Small intestine (tissue), 7 donors: ENCODE results near the gene NRIP2. TPM values are rescaled to one million over a fixed set of nuclear protein-coding genes. Genes with fewer than 3 reads are reported as not detected.

Experiments used
- DNase-seq, 2 donors: peaks; one replicate each; pipeline versions ENCODE4 v3.0.0 to v3.0.0-alpha.2; 2013
- FAIRE-seq: peaks from 2 replicates; lab custom pipeline; 2012; peaks lifted over from hg19 to GRCh38; lab: Jason Lieb, UNC
- H3K27ac ChIP-seq, 3 donors: one replicate each; pipeline ENCODE4 v1.5.1; 2013; ENCODE audit warnings: low read length in 2 of 3, mild to moderate bottlenecking in 2 of 3, control low read depth in 1 of 3, inconsistent platforms in 1 of 3, low read depth in 1 of 3, moderate library complexity in 1 of 3
- H3K27me3 ChIP-seq, 3 donors: one replicate each; pipeline ENCODE4 v1.6.1; 2013; ENCODE audit warnings: low read length in 3 of 3, inconsistent platforms in 1 of 3; ENCODE audit not compliant: control insufficient read depth in 3 of 3, insufficient read depth in 3 of 3
- H3K36me3 ChIP-seq, 3 donors: one replicate each; pipeline ENCODE4 v1.6.1; 2013; ENCODE audit warnings: low read length in 3 of 3, inconsistent platforms in 1 of 3, low read depth in 1 of 3, mild to moderate bottlenecking in 1 of 3, moderate library complexity in 1 of 3; ENCODE audit not compliant: control insufficient read depth in 3 of 3, insufficient read depth in 2 of 3
- H3K4me1 ChIP-seq, 3 donors: one replicate each; pipeline ENCODE4 v1.6.1; 2013; ENCODE audit warnings: low read length in 2 of 3, inconsistent platforms in 1 of 3, low read depth in 1 of 3, mild to moderate bottlenecking in 1 of 3, moderate library complexity in 1 of 3; ENCODE audit not compliant: control insufficient read depth in 3 of 3, insufficient read depth in 2 of 3
- H3K4me3 ChIP-seq, 3 donors: one replicate each; pipeline ENCODE4 v1.5.1; 2013; ENCODE audit warnings: low read length in 3 of 3, control low read depth in 1 of 3, inconsistent platforms in 1 of 3, low read depth in 1 of 3, mild to moderate bottlenecking in 1 of 3, moderate library complexity in 1 of 3
- H3K9me3 ChIP-seq, 2 donors: one replicate each; pipeline ENCODE4 v1.6.1; 2013; ENCODE audit warnings: low read depth in 1 of 2, low read length in 1 of 2; ENCODE audit not compliant: control insufficient read depth in 2 of 2, insufficient read depth in 1 of 2
- WGBS, 3 donors: extraction: QIAGEN DNeasy Blood & Tissue Kit; methylation state at CpG; one replicate each; pipeline ENCODE4 v1.1.7; 2013; 5-methylcytosine and 5-hydroxymethylcytosine counted together
- polyA plus RNA-seq, 4 donors: library from polyadenylated mRNA; stranded (reverse) in 3 of 4; unstranded in 1 of 4; fragments of 200-250 nt in 3 of 4; fragments of 120-200 nt in 1 of 4; gene quantifications; one replicate each; pipeline versions ENCODE4 v1.2.1 to v1.2.3, GENCODE V29; 2013
- donor health status: healthy with polysubstance abuse.
- donor health status: control.
- donor health status: control.
- donor health status: Bipolar disorder and iron deficiency.
- donor health status: healthy.

The NRIP2 gene
- polyA plus RNA-seq, 4 donors, result 0.22 to 4.0 (median 3.1) TPM; not detected in 1

DNA sequence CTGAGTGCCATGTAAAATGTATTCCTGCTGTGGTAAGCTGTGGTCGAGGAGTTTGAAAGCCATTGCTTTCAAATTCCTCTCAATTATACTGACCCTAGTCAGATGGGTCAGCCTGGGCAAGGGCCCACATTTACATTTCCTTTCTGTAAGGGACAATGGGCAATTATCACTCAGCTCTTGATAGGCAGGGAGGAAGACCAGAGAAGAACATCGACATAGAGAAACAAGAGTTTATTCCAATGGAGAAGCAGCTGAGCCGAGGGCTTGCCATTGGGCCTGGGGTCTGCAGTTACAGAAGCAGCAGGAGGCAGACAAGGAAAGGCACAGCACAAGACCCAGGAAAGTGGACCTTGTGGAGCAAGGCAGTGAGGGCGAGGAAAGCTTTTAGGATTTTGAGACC is 9.7 kb downstream of the NRIP2 start:
- Histone ChIP-seq H3K27ac (no peak overlapping the region), H3K4me3 (no peak overlapping the region), H3K9me3 (no peaks in the 10 kb centered on the region), H3K27me3 (no peaks in the 10 kb centered on the region), H3K4me1 (no peaks in the 10 kb centered on the region), H3K36me3 (peaks cover 24 to 73% (median 28%) of the 10 kb centered on the region in 3 donors)
- DNase-seq (no peak), FAIRE-seq (no peak)
- WGBS, 3 donors, result 81 to 91% (median 89%) methylated on average over 4 of the region's 4 CpGs

- 80 to 83% (median 80%) methylated on average over 6 of the region's 6 CpGs for WGBS, 3 donors
- Histone ChIP-seq H3K27me3 (no peaks in the 10 kb centered on the region), H3K4me3 (no peak overlapping the region), H3K27ac (no peak overlapping the region), H3K4me1 (no peaks in the 10 kb centered on the region), H3K36me3 (peaks cover 24 to 78% (median 25%) of the 10 kb centered on the region in 3 donors), H3K9me3 (no peaks in the 10 kb centered on the region)
- no peak for DNase-seq
- FAIRE-seq, result no peak
These were observed 10.3 kb downstream of the NRIP2 start for GRCh38 chr12:2824541-2824940.

GRCh38 chr12:2823483-2823882 is 11.4 kb downstream of the NRIP2 start:
- no peak overlapping the region for H3K27ac ChIP-seq
- no peak for FAIRE-seq
- no peak for DNase-seq
- H3K27me3 ChIP-seq, result no peaks in the 10 kb centered on the region
- H3K4me1 ChIP-seq, result no peaks in the 10 kb centered on the region
- 85 to 88% (median 85%) methylated on average over 7 of the region's 7 CpGs for WGBS, 3 donors
- H3K36me3 ChIP-seq, result peaks cover 24 to 84% (median 25%) of the 10 kb centered on the region in 3 donors
- H3K9me3 ChIP-seq, result no peaks in the 10 kb centered on the region
- no peak overlapping the region for H3K4me3 ChIP-seq

DNA sequence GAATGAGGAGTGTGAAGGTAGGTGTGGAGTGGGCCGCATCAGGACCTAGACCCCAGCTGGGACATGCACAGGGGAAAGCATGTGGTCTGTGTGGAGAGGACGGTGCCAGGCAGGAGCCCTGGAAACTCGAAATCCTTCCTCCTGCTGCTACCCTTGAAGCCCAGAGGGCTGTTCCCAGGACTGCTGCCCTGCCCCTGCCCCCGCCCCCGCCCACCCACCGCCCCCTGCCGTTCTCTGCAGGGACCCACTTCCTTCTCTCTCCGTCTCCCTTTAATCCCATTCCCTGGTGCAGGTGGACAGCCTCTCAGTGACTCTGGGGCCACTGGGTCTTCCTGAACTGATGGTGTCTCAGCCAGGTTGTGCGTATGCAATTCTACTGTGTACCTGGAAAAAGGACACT is 14.4 kb downstream of the NRIP2 start:
- no peak for FAIRE-seq
- Histone ChIP-seq H3K27me3 (no peaks in the 10 kb centered on the region), H3K4me3 (no peak overlapping the region), H3K36me3 (peaks cover 19 to 76% (median 23%) of the 10 kb centered on the region in 3 donors), H3K9me3 (no peaks in the 10 kb centered on the region), H3K27ac (no peak overlapping the region), H3K4me1 (no peaks in the 10 kb centered on the region)
- no peak for DNase-seq
- WGBS, 3 donors, result 82 to 86% (median 86%) methylated on average over 6 to 9 of the region's 9 CpGs

GRCh38 chr12:2819810-2820209 is 15.0 kb downstream of the NRIP2 start:
- Histone ChIP-seq H3K9me3 (no peaks in the 10 kb centered on the region), H3K27ac (no peak overlapping the region), H3K4me3 (no peak overlapping the region), H3K4me1 (no peaks in the 10 kb centered on the region), H3K27me3 (no peaks in the 10 kb centered on the region), H3K36me3 (peaks cover 19 to 74% (median 23%) of the 10 kb centered on the region in 3 donors)
- FAIRE-seq, result no peak
- DNase-seq, result no peak
- WGBS, 3 donors, result 95 to 97% (median 96%) methylated on average over 15 of the region's 15 CpGs

DNA sequence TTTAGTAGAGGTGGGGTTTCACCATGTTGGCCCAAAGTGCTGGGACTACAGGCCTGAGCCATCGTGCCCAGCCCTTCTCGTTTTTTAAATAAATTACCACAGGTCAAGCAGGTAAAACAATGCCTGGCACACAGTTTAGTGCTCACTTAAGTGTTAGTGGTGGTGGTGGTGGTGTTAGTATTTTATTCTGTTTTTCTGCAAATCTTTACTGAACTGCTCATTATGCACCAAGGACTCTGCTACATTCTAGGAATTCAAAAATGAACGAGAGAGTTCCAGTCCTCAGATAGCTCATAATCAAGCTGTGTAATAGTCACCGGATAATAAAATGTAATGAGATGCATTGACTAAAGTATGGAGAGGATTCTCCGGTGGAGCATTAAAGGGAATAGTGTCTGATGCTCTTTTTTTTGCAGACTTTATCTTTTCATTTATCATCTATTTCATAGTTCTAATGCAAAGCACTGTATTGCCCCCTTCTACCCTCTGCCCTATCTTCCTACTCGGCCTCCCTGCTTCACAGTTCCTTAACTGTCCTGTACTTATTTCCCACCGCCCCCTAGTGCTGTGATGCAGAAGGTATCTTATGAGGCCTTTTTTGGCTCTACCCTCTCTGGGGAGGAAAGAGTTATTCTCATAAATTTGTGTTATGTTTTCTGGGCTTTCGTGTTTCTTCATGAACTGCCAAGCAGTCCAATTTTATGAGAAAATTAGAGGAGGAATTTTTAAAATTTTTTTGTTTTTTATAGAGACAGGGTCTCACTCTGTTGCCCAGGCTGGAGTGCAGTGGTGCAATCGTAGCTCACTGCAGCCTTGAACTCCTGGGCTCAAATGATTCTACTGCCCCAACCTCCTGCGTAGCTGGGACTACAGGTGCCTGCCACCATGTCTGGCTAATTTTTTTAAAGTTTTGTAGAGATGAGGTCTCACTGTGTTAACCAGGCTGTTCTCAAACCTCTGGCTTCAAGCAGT is 21.3 kb downstream of the NRIP2 start:
- peak overlapping the region; percentile 31 to 79 (median 63) for H3K4me3 ChIP-seq
- no peaks in the 10 kb centered on the region for H3K9me3 ChIP-seq
- peak overlapping the region; percentile 84 to 95 (median 90) for H3K27ac ChIP-seq
- peaks cover 4 to 26% (median 4%) of the 10 kb centered on the region in 3 donors for H3K36me3 ChIP-seq
- 9 to 14% (median 14%) methylated on average over 10 of the region's 10 CpGs for WGBS, 3 donors
- FAIRE-seq, result no peak
- no peaks in the 10 kb centered on the region for H3K27me3 ChIP-seq
- peak; percentile 55 to 63 for DNase-seq
- H3K4me1 ChIP-seq, result no peaks in the 10 kb centered on the region

DNA sequence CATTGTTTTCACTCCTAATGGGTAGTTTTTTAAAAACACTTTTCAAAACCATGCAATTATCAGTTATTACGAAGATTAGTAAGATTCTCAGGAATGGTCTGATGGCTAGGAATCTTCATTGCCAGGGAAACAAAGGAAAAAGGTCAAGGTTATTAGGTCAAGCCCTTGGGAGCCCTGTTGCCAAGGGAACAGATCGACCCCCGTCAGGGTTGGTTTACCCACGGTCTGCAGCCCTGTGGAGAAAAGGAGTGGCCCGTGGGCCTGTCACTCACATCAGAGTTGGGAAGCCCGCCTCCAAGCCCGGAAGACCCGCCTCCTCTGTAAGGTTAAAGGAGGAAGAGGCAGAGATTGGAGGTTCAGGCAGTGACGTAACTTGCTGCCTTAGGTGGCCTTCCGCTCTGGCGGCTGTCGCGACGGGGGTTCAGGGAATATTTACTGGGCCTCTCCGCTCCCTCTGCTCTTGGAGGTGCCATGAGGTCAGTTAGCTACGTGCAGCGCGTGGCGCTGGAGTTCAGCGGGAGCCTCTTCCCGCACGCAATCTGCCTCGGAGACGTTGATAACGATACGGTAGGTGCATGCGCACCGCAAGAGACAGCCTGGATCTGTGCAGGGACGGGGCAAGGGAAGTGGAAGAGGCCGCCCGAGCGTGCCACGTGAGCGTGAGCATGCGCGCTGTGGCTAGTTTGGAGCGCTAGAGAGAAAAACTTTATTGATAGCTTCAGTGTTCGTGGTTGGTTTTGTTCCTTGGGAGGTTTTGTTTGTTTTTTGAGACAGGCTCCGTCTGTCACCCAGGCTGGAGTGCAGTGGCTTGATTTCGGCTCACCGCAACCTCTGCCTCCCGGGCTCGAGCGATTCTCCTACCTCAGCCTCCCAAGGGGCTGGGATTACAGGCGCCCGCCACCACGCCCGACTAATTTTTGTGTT is 22.3 kb downstream of the NRIP2 start, which contains the start of gene ITFG2:
Gene ITFG2, plus strand, starts transcription at position 379 of the 924 bp plus-strand sequence. Its CDS starts 93 bp downstream, at position 472.
- Histone ChIP-seq H3K36me3 (peaks cover 0 to 16% (median 4%) of the 10 kb centered on the region in 3 donors), H3K4me1 (no peaks in the 10 kb centered on the region), H3K27ac (peak within 1 kb of the TSS; percentile 84 to 95 (median 90)), H3K4me3 (peak within 1 kb of the TSS; percentile 42 to 79 (median 63)), H3K27me3 (no peaks in the 10 kb centered on the region), H3K9me3 (no peaks in the 10 kb centered on the region)
- 0 to 1% (median 0%) methylated on average over 47 to 48 of the region's 48 CpGs for WGBS, 3 donors
- DNase-seq (peak; percentile 99 to 100), FAIRE-seq (no peak)

DNA sequence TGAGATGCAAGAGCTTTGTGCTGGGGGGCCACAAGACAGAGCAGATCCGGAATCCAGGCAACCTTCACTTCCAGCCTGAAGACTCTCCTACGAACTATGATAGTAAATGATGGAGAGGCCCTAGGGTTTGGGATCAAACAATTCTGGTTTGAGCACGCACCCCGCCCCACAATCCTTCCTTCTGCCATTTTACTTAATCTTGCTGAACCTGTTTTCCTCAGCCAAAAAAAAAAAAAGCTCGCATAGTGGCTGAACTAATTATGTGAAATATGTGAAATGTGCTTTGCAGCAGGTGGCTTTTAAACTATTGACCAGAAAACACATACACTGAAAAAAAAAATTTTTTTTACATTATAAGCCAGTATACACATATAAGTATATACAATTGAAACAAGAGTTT is 23.0 kb downstream of the NRIP2 start:
- Histone ChIP-seq H3K4me1 (no peaks in the 10 kb centered on the region), H3K36me3 (peaks cover 0 to 14% (median 0%) of the 10 kb centered on the region in 3 donors), H3K27ac (peak overlapping the region in 1 of 3 donors; percentile 84), H3K9me3 (no peaks in the 10 kb centered on the region), H3K27me3 (no peaks in the 10 kb centered on the region), H3K4me3 (peak overlapping the region in 1 of 3 donors; percentile 63)
- DNase-seq (peak; percentile 25 to 37), FAIRE-seq (no peak)
- WGBS, 3 donors, result 41 to 68% (median 44%) methylated on average over 5 of the region's 5 CpGs
